Memory B cell (primary cell): ENCODE measurements around the gene OR8I2.
"Not testable (repeated sequence)": the region's sequence is repeated elsewhere in the genome, so short reads cannot be mapped to it uniquely, and the experiment has no call there.

Source experiments
- ATAC-seq: fragments of 150-1000 bp; cut with Tn5 transposase; 2 replicates; pipeline ENCODE4 v1.10.0; 2021; ENCODE audit warnings: low read depth, mild to moderate bottlenecking, moderate library complexity
- DNase-seq, 2 donors: peaks; one replicate each; pipeline ENCODE4 v3.0.0; 2022; ENCODE audit warnings: low spot score in 2 of 2
- H3K27ac Mint-ChIP-seq: one replicate; pipeline ENCODE4 v1.8.0; 2022; ENCODE audit warnings: mild to moderate bottlenecking, moderate library complexity, mixed read lengths
- H3K27me3 Mint-ChIP-seq: one replicate; pipeline ENCODE4 v1.8.0; 2022; ENCODE audit warnings: mixed read lengths
- H3K36me3 Mint-ChIP-seq: one replicate; pipeline ENCODE4 v1.8.0; 2022; ENCODE audit warnings: mild to moderate bottlenecking, mixed read lengths
- H3K4me1 Mint-ChIP-seq: one replicate; pipeline ENCODE4 v1.8.0; 2022; ENCODE audit warnings: mixed read lengths
- H3K4me3 Mint-ChIP-seq: one replicate; pipeline ENCODE4 v1.8.0; 2022; ENCODE audit warnings: mild to moderate bottlenecking, moderate library complexity, mixed read lengths
- H3K9me3 Mint-ChIP-seq: one replicate; pipeline ENCODE4 v1.8.0; 2022; ENCODE audit warnings: mixed read lengths

Gene OR8I2

DNA sequence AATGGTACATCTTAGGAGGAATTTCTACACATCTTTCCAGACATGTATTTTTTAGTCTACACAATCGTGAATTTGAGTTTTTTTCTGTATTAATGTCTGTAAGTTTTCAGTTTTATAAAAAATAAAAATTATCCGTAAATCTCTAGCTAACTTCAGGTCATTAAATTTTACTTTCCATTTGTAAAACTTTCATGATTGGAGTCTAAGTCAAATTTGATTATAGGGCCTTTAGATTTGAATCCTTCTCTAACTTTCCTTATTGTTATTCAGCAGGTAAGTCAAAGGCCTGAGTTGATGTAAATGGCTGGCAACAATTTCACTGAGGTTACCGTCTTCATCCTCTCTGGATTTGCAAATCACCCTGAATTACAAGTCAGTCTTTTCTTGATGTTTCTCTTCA is at the start of gene OR8I2:
Gene OR8I2 (plus strand): TSS at position 301 of the 400 bp plus-strand sequence. CDS start 0 bp downstream, at position 301.
- DNase-seq (no peak), ATAC-seq (no peak)
- Mint-ChIP-seq H3K27me3 (no peaks in the 10 kb centered on the region), H3K9me3 (peaks cover 8% of the 10 kb centered on the region), H3K27ac (no peak within 1 kb of the TSS), H3K4me1 (no peaks in the 10 kb centered on the region), H3K4me3 (no peak within 1 kb of the TSS), H3K36me3 (no peaks in the 10 kb centered on the region)

GRCh38 chr11:56045538-56045937 is 47.6 kb upstream of the OR8I2 start:
- no peaks in the 10 kb centered on the region for H3K27me3 Mint-ChIP-seq
- no peaks in the 10 kb centered on the region for H3K9me3 Mint-ChIP-seq
- no peak for DNase-seq
- no peaks in the 10 kb centered on the region for H3K4me1 Mint-ChIP-seq
- H3K4me3 Mint-ChIP-seq, result no peak overlapping the region
- no peak overlapping the region for H3K27ac Mint-ChIP-seq
- no peaks in the 10 kb centered on the region for H3K36me3 Mint-ChIP-seq
- no peak for ATAC-seq

GRCh38 chr11:56048480-56048879 is 44.6 kb upstream of the OR8I2 start:
- DNase-seq, result no peak
- H3K4me3 Mint-ChIP-seq, result no peak overlapping the region
- H3K27ac Mint-ChIP-seq, result no peak overlapping the region
- H3K4me1 Mint-ChIP-seq, result no peaks in the 10 kb centered on the region
- no peaks in the 10 kb centered on the region for H3K9me3 Mint-ChIP-seq
- ATAC-seq, result no peak
- H3K27me3 Mint-ChIP-seq, result no peaks in the 10 kb centered on the region
- H3K36me3 Mint-ChIP-seq, result no peaks in the 10 kb centered on the region

GRCh38 chr11:56049487-56049886 is 43.6 kb upstream of the OR8I2 start:
- no peaks in the 10 kb centered on the region for H3K36me3 Mint-ChIP-seq
- no peaks in the 10 kb centered on the region for H3K27me3 Mint-ChIP-seq
- no peak overlapping the region for H3K4me3 Mint-ChIP-seq
- H3K9me3 Mint-ChIP-seq, result peaks cover 2% of the 10 kb centered on the region
- ATAC-seq (no peak), DNase-seq (no peak)
- H3K4me1 Mint-ChIP-seq, result no peaks in the 10 kb centered on the region
- no peak overlapping the region for H3K27ac Mint-ChIP-seq

DNA sequence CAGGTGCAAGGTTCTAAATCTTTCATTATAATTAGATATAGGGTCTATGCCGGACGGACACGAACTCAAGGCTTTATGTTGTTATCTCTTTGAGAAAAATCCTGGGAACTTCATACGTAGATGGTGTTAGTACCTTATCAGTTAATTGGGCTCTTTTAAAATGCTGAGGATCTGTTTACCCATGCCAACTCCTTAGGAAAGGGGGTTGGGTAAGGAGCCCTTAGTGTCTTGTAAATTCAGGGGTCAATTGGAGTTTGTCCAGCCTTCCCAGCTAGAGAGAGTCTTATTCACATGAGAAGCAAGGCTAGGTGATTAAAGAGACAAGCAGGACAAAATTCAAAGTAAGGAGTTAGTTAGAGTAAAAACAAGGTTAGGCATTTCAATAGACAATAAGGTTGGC is 36.7 kb upstream of the OR8I2 start:
- not testable (repeated sequence) for H3K36me3 Mint-ChIP-seq, ATAC-seq, DNase-seq, H3K4me3 Mint-ChIP-seq, H3K27me3 Mint-ChIP-seq, H3K4me1 Mint-ChIP-seq, H3K27ac Mint-ChIP-seq
- H3K9me3 Mint-ChIP-seq, result peaks cover 14% of the 10 kb centered on the region

DNA sequence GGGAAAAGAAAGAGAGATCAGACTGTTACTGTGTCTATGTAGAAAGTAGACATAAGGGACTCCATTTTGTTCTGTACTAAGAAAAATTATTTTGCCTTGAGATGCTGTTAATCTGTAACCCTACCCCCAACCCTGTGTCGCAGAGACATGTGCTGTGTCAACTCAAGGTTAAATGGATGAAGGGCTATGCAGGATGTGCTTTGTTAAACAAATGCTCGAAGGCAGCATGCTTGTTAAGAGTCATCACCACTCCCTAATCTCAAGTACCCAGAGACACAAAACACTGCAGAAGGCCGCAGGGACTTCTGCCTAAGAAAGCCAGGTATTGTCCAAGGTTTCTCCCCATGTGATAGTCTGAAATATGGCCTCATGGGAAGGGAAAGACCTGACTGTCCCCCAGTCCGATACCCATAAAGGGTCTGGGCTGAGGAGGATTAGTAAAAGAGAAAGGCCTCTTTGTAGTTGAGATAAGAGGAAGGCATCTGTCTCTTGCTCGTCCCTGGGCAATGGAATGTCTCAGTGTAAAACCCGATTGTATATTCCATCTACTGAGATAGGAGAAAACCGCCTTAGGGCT is 35.4 kb upstream of the OR8I2 start:
- H3K9me3 Mint-ChIP-seq, result peaks cover 14% of the 10 kb centered on the region
- not testable (repeated sequence) for H3K27me3 Mint-ChIP-seq, ATAC-seq, H3K4me1 Mint-ChIP-seq, H3K36me3 Mint-ChIP-seq, H3K27ac Mint-ChIP-seq, DNase-seq, H3K4me3 Mint-ChIP-seq

DNA sequence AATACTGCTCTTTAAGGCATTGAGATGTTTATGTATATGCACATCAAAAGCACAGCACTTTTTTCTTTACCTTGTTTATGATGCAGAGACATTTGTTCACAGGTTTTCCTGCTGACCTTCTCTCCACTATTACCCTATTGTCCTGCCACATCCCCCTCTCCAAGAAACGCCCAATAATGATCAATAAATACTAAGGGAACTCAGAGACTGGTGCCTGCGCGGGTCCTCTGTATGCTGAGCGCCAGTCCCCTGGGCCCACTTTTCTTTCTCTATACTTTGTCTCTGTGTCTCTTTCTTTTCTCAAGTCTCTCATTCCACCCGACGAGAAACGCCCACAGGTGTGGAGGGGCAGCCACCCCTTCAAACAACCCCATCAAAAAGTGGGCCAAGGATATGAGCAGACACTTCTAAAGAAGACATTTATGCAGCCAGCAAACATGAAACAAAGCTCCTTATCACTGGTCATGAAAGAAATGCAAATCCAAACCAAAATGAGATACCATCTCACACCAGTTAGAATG is 34.8 kb upstream of the OR8I2 start:
- not testable (repeated sequence) for H3K36me3 Mint-ChIP-seq, DNase-seq, H3K27me3 Mint-ChIP-seq, H3K4me3 Mint-ChIP-seq, ATAC-seq, H3K27ac Mint-ChIP-seq, H3K4me1 Mint-ChIP-seq
- H3K9me3 Mint-ChIP-seq, result peaks cover 15% of the 10 kb centered on the region

- Mint-ChIP-seq H3K27ac (no peak overlapping the region), H3K27me3 (no peaks in the 10 kb centered on the region), H3K4me3 (no peak overlapping the region), H3K4me1 (no peaks in the 10 kb centered on the region), H3K9me3 (peaks cover 8% of the 10 kb centered on the region), H3K36me3 (no peaks in the 10 kb centered on the region)
- DNase-seq (no peak), ATAC-seq (no peak)
Measured at GRCh38 chr11:56066980-56067379, 26.1 kb upstream of the OR8I2 start.

GRCh38 chr11:56089697-56090096 is 3.4 kb upstream of the OR8I2 start:
- Mint-ChIP-seq H3K36me3 (no peaks in the 10 kb centered on the region), H3K27ac (no peak overlapping the region), H3K4me3 (no peak overlapping the region), H3K27me3 (no peaks in the 10 kb centered on the region), H3K9me3 (peaks cover 6% of the 10 kb centered on the region), H3K4me1 (no peaks in the 10 kb centered on the region)
- DNase-seq (no peak), ATAC-seq (no peak)

- H3K9me3 Mint-ChIP-seq, result peaks cover 9% of the 10 kb centered on the region
- H3K27ac Mint-ChIP-seq, result no peak within 1 kb of the TSS
- ATAC-seq (no peak), DNase-seq (no peak)
- H3K36me3 Mint-ChIP-seq, result no peaks in the 10 kb centered on the region
- H3K27me3 Mint-ChIP-seq, result no peaks in the 10 kb centered on the region
- H3K4me3 Mint-ChIP-seq, result no peak within 1 kb of the TSS
- no peaks in the 10 kb centered on the region for H3K4me1 Mint-ChIP-seq
Measured at GRCh38 chr11:56103210-56103737, 10.2 kb downstream of the OR8I2 start, which contains the start of gene OR8H2. Gene OR8H2 (plus strand): TSS chr11:56103687. CDS start chr11:56105043, 1,356 bp downstream.

DNA sequence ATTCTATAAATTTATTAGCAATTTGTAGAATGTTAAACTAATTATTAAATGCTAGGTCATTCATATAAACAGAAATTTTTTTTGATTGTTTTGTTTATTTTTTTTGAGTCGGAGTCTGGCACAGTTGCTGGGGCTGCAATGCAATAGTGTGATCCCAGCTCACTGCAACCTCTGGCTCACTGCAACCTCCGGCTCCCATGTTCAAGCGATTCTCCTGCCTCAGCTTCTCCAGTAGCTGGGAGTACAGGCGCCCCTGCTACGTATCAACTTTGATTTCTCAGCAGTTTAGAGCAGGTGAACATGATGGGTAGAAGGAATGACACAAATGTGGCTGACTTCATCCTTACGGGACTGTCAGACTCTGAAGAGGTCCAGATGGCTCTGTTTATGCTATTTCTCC is 29.0 kb downstream of the OR8I2 start, which contains the start of gene OR8H3:
Gene OR8H3 (plus strand): TSS at position 301 of the 400 bp plus-strand sequence. CDS start 0 bp downstream, at position 301.
- ATAC-seq, result no peak
- no peaks in the 10 kb centered on the region for H3K36me3 Mint-ChIP-seq
- H3K4me1 Mint-ChIP-seq, result no peaks in the 10 kb centered on the region
- DNase-seq, result no peak
- peaks cover 12% of the 10 kb centered on the region for H3K9me3 Mint-ChIP-seq
- no peak within 1 kb of the TSS for H3K27ac Mint-ChIP-seq
- no peaks in the 10 kb centered on the region for H3K27me3 Mint-ChIP-seq
- H3K4me3 Mint-ChIP-seq, result no peak within 1 kb of the TSS

GRCh38 chr11:56140151-56140661 is 47.1 kb downstream of the OR8I2 start, which contains the start of gene OR8J3:
Gene OR8J3 (minus strand): TSS chr11:56140201. CDS start chr11:56137718, 2,483 bp downstream.
- Mint-ChIP-seq H3K27me3 (no peaks in the 10 kb centered on the region), H3K36me3 (no peaks in the 10 kb centered on the region), H3K4me3 (no peak within 1 kb of the TSS), H3K4me1 (no peaks in the 10 kb centered on the region), H3K9me3 (peaks cover 7% of the 10 kb centered on the region), H3K27ac (no peak within 1 kb of the TSS)
- ATAC-seq, result no peak
- no peak for DNase-seq

GRCh38 chr11:56143681-56144080 is 50.6 kb downstream of the OR8I2 start:
- not testable (repeated sequence) for H3K27ac Mint-ChIP-seq, DNase-seq, H3K36me3 Mint-ChIP-seq, H3K27me3 Mint-ChIP-seq, H3K4me1 Mint-ChIP-seq, ATAC-seq, H3K4me3 Mint-ChIP-seq, H3K9me3 Mint-ChIP-seq
